B cell (primary cell): ENCODE results near the gene RHOBTB3. TPM values are rescaled to one million over a fixed set of nuclear protein-coding genes. Genes with fewer than 3 reads are reported as not detected.

ENCODE experiments used
- ATAC-seq: fragments of 200-7000 bp; cut with Tn5 transposase; one replicate; pipeline ENCODE4 v1.10.0; 2021; ENCODE audit warnings: low read depth, mild to moderate bottlenecking, moderate number of reproducible peaks, moderate library complexity
- CTCF ChIA-PET: fragments of 350-600 bp; sonication (Branson Sonifier 250); formaldehyde crosslinking; loops from one replicate; lab custom pipeline; 2021; ENCODE audit warnings: antibody characterized with exemption, inconsistent platforms; lab: Charles Lee
- POLR2A ChIA-PET: fragments of 350-600 bp; sonication (Branson Sonifier 250); formaldehyde crosslinking; loops from one replicate; lab custom pipeline; 2021; ENCODE audit warnings: antibody characterized with exemption; lab: Charles Lee
- DNase-seq: peaks from one replicate; pipeline ENCODE4 v3.0.0; 2013
- H2AFZ ChIP-seq: 2 replicates; pipeline ENCODE4 v1.6.1; 2012; ENCODE audit warnings: mild to moderate bottlenecking, low read depth, low read length; ENCODE audit not compliant: insufficient read depth, poor library complexity, severe bottlenecking
- H3K27ac ChIP-seq, 2 donors: 1 replicate in 1 of 2; 2 replicates in 1 of 2; pipeline ENCODE4 v1.5.1; 2012 to 2013; ENCODE audit warnings: low read length in 2 of 2, mild to moderate bottlenecking in 2 of 2, moderate library complexity in 1 of 2
- H3K27me3 ChIP-seq, 4 experiments: fragments of 200-600 bp in 1 of 4; sonication (generic) in 1 of 4; replicated peaks in 1 of 4; 1 replicate in 2 of 4; 2 replicates in 2 of 4; pipeline versions ENCODE4 v1.6.1 to v1.7.0; 2013 to 2016; ENCODE audit warnings: low read length in 3 of 4, mild to moderate bottlenecking in 2 of 4, mixed read lengths in 1 of 4, moderate library complexity in 1 of 4; ENCODE audit not compliant: insufficient read depth in 4 of 4, control insufficient read depth in 3 of 4; ENCODE audit errors: control extremely low read depth in 1 of 4
- H3K36me3 ChIP-seq, 2 experiments: replicated peaks in 1 of 2; 1 replicate in 1 of 2; 2 replicates in 1 of 2; pipeline versions ENCODE4 v1.6.1 to v1.7.1; 2013; ENCODE audit warnings: low read length in 1 of 2; ENCODE audit not compliant: insufficient read depth in 2 of 2, control insufficient read depth in 1 of 2; ENCODE audit errors: control extremely low read depth in 1 of 2, extremely low read depth in 1 of 2
- H3K4me1 ChIP-seq, 2 donors: fragments of 200-600 bp in 1 of 2; sonication (generic) in 1 of 2; 1 replicate in 1 of 2; 2 replicates in 1 of 2; pipeline versions ENCODE4 v1.5.1 to v1.6.1; 2013 to 2017; ENCODE audit warnings: low read length in 2 of 2; ENCODE audit not compliant: control insufficient read depth in 2 of 2, insufficient read depth in 2 of 2
- H3K4me2 ChIP-seq: replicated peaks from 2 replicates; pipeline ENCODE3; 2012; ENCODE audit warnings: mild to moderate bottlenecking, low read depth, low read length; ENCODE audit not compliant: poor library complexity, severe bottlenecking
- H3K4me3 ChIP-seq, 5 experiments: fragments of 200-600 bp in 1 of 5; sonication (generic) in 1 of 5; 1 replicate in 3 of 5; 2 replicates in 2 of 5; pipeline versions ENCODE4 v1.5.1 to v1.7.0; 2011 to 2016; ENCODE audit warnings: low read length in 4 of 5, mild to moderate bottlenecking in 4 of 5, low read depth in 2 of 5, control low read depth in 1 of 5, moderate library complexity in 1 of 5; ENCODE audit not compliant: insufficient read depth in 1 of 5; ENCODE audit errors: control extremely low read depth in 1 of 5, extremely low read depth in 1 of 5
- H3K79me2 ChIP-seq: fragments of 200-600 bp; sonication (generic); one replicate; pipeline ENCODE4 v1.6.0; 2016; ENCODE audit warnings: low read length; ENCODE audit not compliant: control insufficient read depth, insufficient read depth
- H3K9ac ChIP-seq: fragments of 200-600 bp; sonication (generic); 2 replicates; pipeline ENCODE4 v1.6.1; 2017; ENCODE audit warnings: mild to moderate bottlenecking, low read length, moderate library complexity
- H3K9me3 ChIP-seq, 3 donors: one replicate each; pipeline versions ENCODE4 v1.6.1 to v1.7.1; 2013; ENCODE audit warnings: low read length in 2 of 3; ENCODE audit not compliant: control insufficient read depth in 2 of 3, insufficient read depth in 1 of 3; ENCODE audit errors: control extremely low read depth in 1 of 3
- H4K20me1 ChIP-seq: 2 replicates; pipeline ENCODE4 v1.6.0; 2012; ENCODE audit warnings: mild to moderate bottlenecking, low read length; ENCODE audit not compliant: insufficient read depth, control insufficient read depth, poor library complexity, severe bottlenecking
- H3K27ac Mint-ChIP-seq: one replicate; pipeline ENCODE4 v1.8.0; 2021; ENCODE audit warnings: mixed read lengths
- H3K27me3 Mint-ChIP-seq: one replicate; pipeline ENCODE4 v1.8.0; 2021; ENCODE audit warnings: mixed read lengths
- H3K4me1 Mint-ChIP-seq: one replicate; pipeline ENCODE4 v1.8.0; 2021; ENCODE audit warnings: mixed read lengths
- H3K4me3 Mint-ChIP-seq: one replicate; pipeline ENCODE4 v1.8.0; 2021; ENCODE audit warnings: mixed read lengths
- H3K9me3 Mint-ChIP-seq: one replicate; pipeline ENCODE4 v1.8.0; 2022; ENCODE audit warnings: mixed read lengths; ENCODE audit not compliant: insufficient read depth
- EZH2 ChIP-seq: IDR thresholded peaks from 2 replicates; pipeline ENCODE4 v1.6.1; 2012; ENCODE audit warnings: borderline replicate concordance, low read depth, mild to moderate bottlenecking, moderate library complexity, low read length; ENCODE audit not compliant: insufficient read depth, poor library complexity, severe bottlenecking
- WGBS: methylation state at CpG from one replicate; pipeline ENCODE4 v1.1.5; 2013; ENCODE audit warnings: missing lambda C conversion rate; ENCODE audit not compliant: insufficient coverage; 5-methylcytosine and 5-hydroxymethylcytosine counted together
- intact Hi-C: fragments of 100-400 bp; cut with micrococcal nuclease; formaldehyde crosslinking; loops from one replicate; pipeline ENCODE4 v1.10.0; 2022
- polyA plus RNA-seq: library from polyadenylated mRNA; depleted of rRNA; stranded (reverse); fragments of >200 nt; gene quantifications from 2 replicates; pipeline ENCODE4 v1.2.3, GENCODE V29; 2012
- total RNA-seq, 2 donors: library from RNA; stranded (reverse); fragments of 120-200 nt in 1 of 2; gene quantifications; 1 replicate in 1 of 2; 2 replicates in 1 of 2; pipeline versions ENCODE4 v1.2.3 to v1.2.4, GENCODE V29; 2013 to 2022
- TF ChIP-seq, protein P1 (sequence below): fragments of 200-600 bp; IDR thresholded peaks from one replicate; pipeline ENCODE4 v1.8.0; 2022; ENCODE audit warnings: antibody characterized with exemption, mild to moderate bottlenecking

RHOBTB3 gene
- total and polyA plus RNA-seq, 2 donors (not counting 1 experiment from before 2014, with no cell fraction given) = 1.7 to 5.0 TPM

DNA sequence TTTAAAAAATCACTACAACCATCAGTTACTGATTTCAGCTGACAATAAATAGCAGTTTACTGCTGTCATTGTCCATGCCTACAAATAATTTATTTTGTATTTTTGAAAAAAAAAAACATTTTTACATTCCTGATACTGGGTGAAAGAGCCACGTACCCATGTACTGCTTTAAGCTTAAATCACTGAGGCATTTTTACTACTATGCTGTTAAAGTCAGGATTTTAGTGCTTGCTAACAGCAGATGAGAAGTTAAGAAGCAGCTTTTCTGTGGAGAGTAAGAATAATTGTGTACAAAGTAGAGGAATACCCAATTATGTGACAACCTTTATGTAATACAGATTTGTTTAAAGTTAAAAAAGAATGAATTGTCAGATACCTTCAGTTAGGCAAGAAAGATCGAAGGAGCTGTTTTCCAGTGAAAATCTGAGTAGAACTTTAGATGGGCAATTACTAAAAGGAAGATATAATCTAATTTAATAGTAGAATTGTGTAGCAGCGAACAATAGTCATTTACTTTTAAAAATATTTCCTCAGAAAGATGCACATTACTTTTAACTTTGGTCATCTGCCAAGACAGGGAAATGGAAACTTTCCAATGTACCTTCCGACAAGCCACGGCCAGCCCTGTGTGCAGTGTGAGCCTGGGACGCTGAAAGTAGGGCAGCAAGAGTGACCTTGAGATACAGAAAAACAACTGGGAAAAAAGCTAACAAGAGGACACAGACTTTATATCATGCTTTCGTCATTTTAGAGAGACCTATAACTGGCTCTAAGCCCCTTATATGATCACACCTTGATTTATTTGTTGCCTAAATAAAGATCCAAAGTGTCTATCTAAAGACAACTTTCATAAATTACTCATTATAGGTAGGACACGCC, 39.9 kb downstream of the RHOBTB3 start:
- H3K79me2 ChIP-seq = no peaks in the 10 kb centered on the region
- Mint-ChIP-seq H3K27me3 (no peaks in the 10 kb centered on the region), H3K4me1 (no peaks in the 10 kb centered on the region), H3K9me3 (no peaks in the 10 kb centered on the region), H3K27ac (no peak overlapping the region), H3K4me3 (no peak overlapping the region)
- H3K4me1 ChIP-seq = no peaks in the 10 kb centered on the region
- intact Hi-C loops = no loop called here
- H3K4me2 ChIP-seq = no peak overlapping the region
- no peaks in the 10 kb centered on the region for H3K27me3 ChIP-seq
- no peaks in the 10 kb centered on the region for H4K20me1 ChIP-seq
- no peak overlapping the region for H3K9ac ChIP-seq
- H2AFZ ChIP-seq = no peak overlapping the region
- DNase-seq (no peak), ATAC-seq (no peak)
- no peaks in the 10 kb centered on the region for H3K36me3 ChIP-seq
- ChIA-PET CTCF (interaction anchor here (0.9 to 3.3 kb wide), 6 partner anchors 10 to 107 kb away, joined by 3 to 19 read pairs (median 4); partner anchors contain the start of gene RHOBTB3), POLR2A (no interaction called here)
- no peak for TF ChIP-seq EZH2
- TF ChIP-seq, protein P1, sequence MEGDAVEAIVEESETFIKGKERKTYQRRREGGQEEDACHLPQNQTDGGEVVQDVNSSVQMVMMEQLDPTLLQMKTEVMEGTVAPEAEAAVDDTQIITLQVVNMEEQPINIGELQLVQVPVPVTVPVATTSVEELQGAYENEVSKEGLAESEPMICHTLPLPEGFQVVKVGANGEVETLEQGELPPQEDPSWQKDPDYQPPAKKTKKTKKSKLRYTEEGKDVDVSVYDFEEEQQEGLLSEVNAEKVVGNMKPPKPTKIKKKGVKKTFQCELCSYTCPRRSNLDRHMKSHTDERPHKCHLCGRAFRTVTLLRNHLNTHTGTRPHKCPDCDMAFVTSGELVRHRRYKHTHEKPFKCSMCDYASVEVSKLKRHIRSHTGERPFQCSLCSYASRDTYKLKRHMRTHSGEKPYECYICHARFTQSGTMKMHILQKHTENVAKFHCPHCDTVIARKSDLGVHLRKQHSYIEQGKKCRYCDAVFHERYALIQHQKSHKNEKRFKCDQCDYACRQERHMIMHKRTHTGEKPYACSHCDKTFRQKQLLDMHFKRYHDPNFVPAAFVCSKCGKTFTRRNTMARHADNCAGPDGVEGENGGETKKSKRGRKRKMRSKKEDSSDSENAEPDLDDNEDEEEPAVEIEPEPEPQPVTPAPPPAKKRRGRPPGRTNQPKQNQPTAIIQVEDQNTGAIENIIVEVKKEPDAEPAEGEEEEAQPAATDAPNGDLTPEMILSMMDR = no peak
- H3K27ac ChIP-seq = no peak overlapping the region
- no peak overlapping the region for H3K4me3 ChIP-seq
- no CpG with 5 or more reads among the region's 8 CpGs for WGBS
- no peaks in the 10 kb centered on the region for H3K9me3 ChIP-seq

- Histone ChIP-seq H3K9me3 (no peaks in the 10 kb centered on the region), H3K4me2 (no peak overlapping the region), H3K4me1 (no peaks in the 10 kb centered on the region), H3K79me2 (no peaks in the 10 kb centered on the region), H3K9ac (no peak overlapping the region), H3K27me3 (no peaks in the 10 kb centered on the region), H4K20me1 (no peaks in the 10 kb centered on the region), H2AFZ (no peak overlapping the region), H3K36me3 (no peaks in the 10 kb centered on the region), H3K27ac (no peak overlapping the region), H3K4me3 (no peak overlapping the region)
- ChIA-PET POLR2A (no interaction called here), CTCF (interaction anchor here (0.9 to 1.3 kb wide), 3 partner anchors 9 to 76 kb away, joined by 3 to 9 read pairs (median 3); no protein-coding TSS in a partner anchor)
- intact Hi-C loops = no loop called here
- H3K4me1 Mint-ChIP-seq = no peaks in the 10 kb centered on the region
- no peak for TF ChIP-seq EZH2
- TF ChIP-seq, protein P1 = no peak
- no peak overlapping the region for H3K4me3 Mint-ChIP-seq
- DNase-seq = no peak
- no peaks in the 10 kb centered on the region for H3K27me3 Mint-ChIP-seq
- no peak overlapping the region for H3K27ac Mint-ChIP-seq
- WGBS = 100% methylated on average over 1 of the region's 2 CpGs
- ATAC-seq = no peak
- no peaks in the 10 kb centered on the region for H3K9me3 Mint-ChIP-seq
Observed at GRCh38 chr5:95771892-95772291, 40.8 kb downstream of the RHOBTB3 start.
